HG03097 (cell line): Measurements from ENCODE around the gene WDFY4.

Experiments
- ATAC-seq: cut with Tn5 transposase; IDR thresholded peaks from one replicate; pipeline ENCODE4 v1.9.1; 2021; ENCODE audit not compliant: unreplicated experiment, low FRiP score

The WDFY4 gene

DNA sequence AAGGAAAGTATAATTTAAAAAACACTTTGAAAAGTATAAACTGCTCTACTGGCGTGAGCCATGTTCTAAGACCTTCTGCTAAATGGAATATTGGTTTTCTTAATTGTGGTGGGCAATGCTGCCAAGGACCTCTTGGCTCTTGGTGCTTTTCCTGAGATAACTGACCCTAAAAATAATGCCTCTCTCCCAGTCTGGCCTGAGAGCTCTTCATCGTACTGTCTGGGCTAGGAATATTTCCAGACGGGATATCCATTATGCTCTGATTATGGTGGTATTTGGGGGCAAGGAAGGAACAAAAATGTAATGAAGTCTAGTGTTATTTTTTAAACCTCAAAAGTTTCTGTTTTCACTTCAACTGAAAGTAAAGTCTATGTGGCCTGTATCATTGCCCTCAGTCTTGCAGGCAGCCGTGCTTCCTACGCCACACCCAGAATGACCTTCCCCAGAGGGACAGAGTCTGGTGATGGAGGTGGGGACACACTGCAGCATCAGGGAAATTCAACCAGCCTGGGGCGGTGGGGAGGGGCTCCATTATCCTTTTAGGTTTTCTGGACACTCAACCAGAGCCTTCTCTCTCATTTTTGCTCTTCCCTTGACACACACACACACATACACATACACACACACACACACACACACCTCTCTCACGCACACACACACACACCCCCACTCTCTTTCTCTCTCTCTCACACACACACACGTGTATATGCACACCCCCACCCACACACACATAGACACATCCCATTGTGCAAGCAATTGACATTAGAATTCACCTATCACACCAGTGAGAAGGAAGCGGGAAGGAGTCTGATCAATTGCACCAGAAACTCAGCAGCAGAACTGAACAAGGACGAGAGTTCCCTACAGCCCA lies 155.4 kb downstream of the WDFY4 start:
- ATAC-seq: no peak

DNA sequence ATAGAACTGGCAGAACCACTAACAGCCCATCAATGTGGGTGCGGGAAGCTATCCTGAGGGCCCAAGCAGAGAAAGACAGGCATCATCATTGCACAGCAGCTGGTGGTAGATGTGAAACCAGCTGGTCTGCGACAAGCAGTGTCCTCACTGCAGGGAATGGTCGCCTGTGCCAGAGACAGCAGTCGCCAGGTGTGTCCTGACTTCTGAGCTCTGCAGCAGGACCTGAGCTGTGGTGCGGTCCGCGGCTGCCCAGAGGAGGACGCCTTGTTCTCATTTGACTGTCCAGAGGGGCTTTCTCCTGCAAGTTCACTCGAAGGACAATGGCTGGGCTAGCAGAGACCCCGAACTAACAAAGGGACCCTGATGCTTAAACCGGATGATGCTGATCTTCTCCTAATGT lies 157.6 kb downstream of the WDFY4 start:
- ATAC-seq: no peak

- ATAC-seq: no peak
Observed at GRCh38 chr10:48843198-48843597, 158.5 kb downstream of the WDFY4 start.

DNA sequence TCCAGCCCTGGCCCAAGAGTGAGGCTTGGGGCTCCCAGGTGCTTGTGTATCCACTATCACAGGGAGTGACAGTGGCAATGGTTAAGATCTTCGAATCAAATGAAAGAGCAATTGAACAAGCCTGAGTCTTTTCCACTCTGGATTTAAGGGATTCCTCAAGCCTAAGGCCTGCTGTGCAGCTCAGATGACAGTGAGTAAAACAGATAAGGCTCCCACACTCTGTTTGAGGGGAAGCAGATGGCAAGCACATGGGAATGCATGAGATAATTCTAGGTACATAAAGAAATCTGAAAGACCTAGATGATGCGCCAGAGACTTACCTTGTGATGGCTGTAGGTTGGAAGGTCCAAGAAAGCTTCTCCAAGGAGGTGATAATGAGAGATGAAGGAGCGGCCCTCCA lies 159.9 kb downstream of the WDFY4 start:
- ATAC-seq: no peak

DNA sequence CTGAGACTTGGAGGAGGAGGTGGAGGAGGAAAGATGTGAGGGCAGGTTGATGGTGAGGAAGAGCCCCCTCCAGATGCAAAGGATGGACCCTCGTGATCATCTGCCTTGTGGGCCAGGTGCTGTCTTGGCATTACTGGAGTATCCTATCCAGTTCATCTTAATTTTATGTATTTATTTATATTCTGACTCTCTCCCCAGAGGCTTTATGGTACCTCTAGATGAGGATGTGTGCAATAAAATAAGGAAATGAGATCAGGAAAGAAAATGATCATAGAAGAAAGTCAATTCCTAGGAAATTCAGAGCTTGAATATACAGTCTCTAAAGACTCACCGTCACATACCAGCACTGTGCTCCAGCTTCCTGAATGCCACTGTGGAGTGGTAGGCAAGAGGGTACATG lies 160.8 kb downstream of the WDFY4 start:
- ATAC-seq: no peak

GRCh38 chr10:48847691-48848090 lies 163.0 kb downstream of the WDFY4 start:
- no peak for ATAC-seq

DNA sequence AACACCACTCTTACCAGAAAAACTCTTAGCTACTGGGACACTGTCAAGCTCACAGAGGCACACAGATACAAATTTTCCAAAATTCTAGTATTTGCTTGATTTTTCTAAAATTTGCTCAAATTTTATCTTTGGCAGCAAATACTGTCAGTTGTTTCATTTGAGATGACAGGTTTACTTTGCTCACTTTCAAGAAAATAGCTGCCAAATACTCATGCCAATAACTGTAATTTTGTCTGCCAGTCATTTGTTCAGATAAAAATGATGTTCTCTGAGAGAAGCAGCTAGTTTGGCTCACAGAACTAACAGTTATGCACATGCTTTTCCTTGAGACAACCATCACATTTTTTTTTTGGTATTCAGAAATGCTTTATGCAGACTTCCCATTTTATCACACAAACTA lies 172.2 kb downstream of the WDFY4 start:
- ATAC-seq: no peak

DNA sequence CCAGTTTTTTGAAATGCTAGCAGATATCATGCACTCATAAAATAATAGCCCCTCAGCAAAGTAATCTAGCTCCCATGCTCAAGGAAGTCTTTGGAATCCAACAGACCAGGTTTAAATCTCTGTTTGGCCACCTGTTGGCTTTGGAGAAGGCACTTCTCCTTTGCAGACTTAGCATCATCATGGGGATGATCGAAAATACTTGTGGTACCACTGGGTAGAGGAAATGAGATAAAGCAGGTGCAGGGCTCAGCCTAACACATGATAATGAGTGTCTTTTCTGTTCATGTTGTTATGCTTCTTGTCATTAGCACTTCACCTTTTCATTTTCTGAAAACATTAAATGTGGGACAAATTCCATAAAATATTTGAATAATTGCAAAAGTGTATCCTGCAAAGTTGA lies 187.6 kb downstream of the WDFY4 start:
- ATAC-seq: no peak

- no peak for ATAC-seq
Observed at GRCh38 chr10:48878091-48878490, 193.4 kb downstream of the WDFY4 start.

- ATAC-seq: no peak
Observed at GRCh38 chr10:48879451-48879850, 194.8 kb downstream of the WDFY4 start.

GRCh38 chr10:48880016-48880705 lies 195.5 kb downstream of the WDFY4 start:
- ATAC-seq: no peak

GRCh38 chr10:48881937-48882336 lies 197.3 kb downstream of the WDFY4 start:
- no peak for ATAC-seq

- ATAC-seq: no peak
Observed at GRCh38 chr10:48882881-48883280, 198.2 kb downstream of the WDFY4 start.

DNA sequence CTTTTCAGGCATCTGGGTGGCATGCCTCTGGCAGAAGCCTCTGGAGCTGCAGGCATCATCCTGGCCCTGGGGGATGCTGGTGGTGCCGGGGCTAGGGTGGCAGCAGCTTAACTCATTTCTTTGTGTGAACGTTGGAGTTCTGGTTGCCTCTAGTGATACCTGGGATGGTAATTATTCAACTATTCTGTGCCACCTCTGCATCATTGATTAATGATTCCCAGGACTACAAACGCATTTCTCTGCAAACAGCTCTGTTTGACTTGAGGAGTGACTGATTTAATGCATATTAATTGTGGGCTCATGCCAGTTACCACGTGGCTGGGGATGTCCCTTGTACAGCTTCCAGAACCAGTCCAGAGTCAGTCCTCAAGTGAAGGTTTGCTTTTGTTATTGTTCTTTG lies 199.0 kb downstream of the WDFY4 start:
- ATAC-seq: no peak

GRCh38 chr10:48884179-48885045 lies 199.7 kb downstream of the WDFY4 start:
- no peak for ATAC-seq

DNA sequence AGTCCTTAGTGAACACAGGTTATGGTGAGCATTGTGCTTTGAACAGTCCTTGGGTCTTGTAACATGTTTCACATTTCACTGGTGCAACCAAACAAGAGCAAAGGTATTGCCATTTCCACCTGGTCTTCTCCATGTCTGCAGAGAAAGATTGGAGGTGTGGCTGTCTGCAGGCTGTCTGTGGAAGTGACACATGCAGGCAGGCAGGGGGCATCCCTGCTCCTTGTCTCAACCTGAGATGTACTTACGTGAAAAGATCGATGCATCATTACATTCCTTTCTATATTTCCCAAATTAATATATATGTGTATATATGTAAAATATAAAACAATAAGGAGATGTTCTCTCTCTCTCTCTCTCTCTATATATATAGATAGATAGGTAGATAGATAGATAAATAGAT lies 200.7 kb downstream of the WDFY4 start:
- ATAC-seq: no peak

DNA sequence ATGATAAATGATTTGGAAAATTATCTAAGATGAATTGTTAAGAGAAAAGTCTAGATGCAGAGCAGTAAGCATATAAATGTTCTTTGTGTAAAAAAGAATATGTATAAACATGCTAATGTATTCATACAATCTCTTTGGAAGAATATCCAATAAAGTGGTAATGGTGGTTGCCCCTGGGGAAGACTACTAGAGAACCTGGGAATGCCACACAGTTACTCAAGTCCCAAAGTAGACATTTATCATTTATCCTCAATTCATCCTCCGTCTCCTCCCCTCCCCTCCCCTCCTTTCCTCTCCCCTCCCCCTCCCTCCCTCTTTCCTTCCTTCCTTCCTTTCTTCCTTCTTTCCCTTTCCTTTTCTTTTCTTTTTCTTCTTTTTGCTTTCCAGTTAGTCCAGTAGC lies 203.3 kb downstream of the WDFY4 start:
- no peak for ATAC-seq

DNA sequence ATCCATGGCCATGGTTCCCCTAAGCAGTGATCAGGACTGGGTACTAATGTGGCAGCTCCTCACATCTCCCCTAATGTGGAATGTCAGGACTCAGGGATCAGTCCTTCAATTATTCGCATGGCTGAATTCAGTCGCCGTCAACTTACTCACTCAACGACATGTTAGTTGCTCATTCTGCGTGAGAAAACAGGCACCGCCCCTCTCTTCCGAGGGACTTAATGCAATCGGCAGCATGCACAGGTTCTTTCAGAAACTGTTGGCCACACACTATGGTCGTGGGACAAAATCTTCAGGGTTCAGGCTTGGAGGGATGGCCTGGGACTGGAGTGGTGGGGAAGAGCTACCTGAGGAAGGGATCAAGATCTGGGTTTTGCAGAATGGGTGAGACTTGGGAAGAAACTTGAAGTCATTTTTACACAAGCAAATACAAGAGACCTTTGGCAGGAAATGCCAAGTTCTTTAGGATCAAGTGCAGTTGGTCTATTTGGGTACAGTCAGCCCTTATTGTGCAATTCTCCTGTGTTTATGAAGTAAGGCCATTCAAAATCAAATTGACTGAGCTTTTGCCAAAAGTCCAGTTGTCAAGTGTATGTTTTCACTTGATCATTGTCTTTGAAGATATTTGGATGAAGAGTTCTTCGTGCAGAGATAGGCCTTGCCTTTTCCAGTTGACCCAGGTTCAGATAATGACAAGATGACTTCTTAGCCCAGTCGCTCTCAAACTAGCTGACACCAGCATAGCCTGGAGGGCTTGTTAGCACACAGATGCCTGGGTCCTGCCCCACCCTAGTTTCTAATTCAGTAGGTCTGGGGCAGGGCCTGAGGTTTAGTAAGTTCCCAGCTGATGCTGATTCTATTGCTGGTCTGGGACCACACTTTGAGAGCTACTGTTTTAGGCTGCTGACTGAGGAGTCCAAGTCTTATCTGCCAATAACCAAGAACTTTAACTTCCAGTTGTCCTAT lies 206.5 kb downstream of the WDFY4 start:
- ATAC-seq: no peak

GRCh38 chr10:48894911-48895802 lies 210.5 kb downstream of the WDFY4 start:
- no peak for ATAC-seq
